GM11168 (cell line): ENCODE data around the gene VEZT.
"Not testable (repeated sequence)": the region's sequence is repeated elsewhere in the genome, so short reads cannot be mapped to it uniquely, and the experiment has no call there.

Source experiments
- in situ Hi-C: fragments of 300-500 bp; cut with MboI; formaldehyde crosslinking; loops from one replicate; pipeline ENCODE4 v1.12.0; 2022; ENCODE audit warnings: low sequenced_read_pairs; ENCODE audit not compliant: unreplicated experiment

VEZT gene

GRCh38 chr12:95217377-95218149, at the start of gene VEZT, which contains the start of gene FGD6:
Gene VEZT, plus strand, starts transcription at chr12:95217807. Its CDS starts 44 bp downstream, at chr12:95217851.
Gene FGD6, minus strand, starts transcription at chr12:95217467. Its CDS starts 227 bp downstream, at chr12:95217240.
- in situ Hi-C loops: loop anchor here (10.0 kb wide), 1 partner anchor 103 kb away; no protein-coding TSS in a partner anchor

GRCh38 chr12:95168746-95169145, 48.9 kb upstream of the VEZT start:
- in situ Hi-C loops: no loop called here

GRCh38 chr12:95169368-95169767, 48.2 kb upstream of the VEZT start:
- in situ Hi-C loops: no loop called here

GRCh38 chr12:95173392-95174251, 44.0 kb upstream of the VEZT start:
- in situ Hi-C loops: no loop called here

GRCh38 chr12:95177201-95177768, 40.3 kb upstream of the VEZT start:
- in situ Hi-C loops: no loop called here

- in situ Hi-C loops: no loop called here
These were observed 39.5 kb upstream of the VEZT start for GRCh38 chr12:95178136-95178535.

GRCh38 chr12:95179011-95179410, 38.6 kb upstream of the VEZT start:
- in situ Hi-C loops: no loop called here

- in situ Hi-C loops: no loop called here
These were observed 36.5 kb upstream of the VEZT start for GRCh38 chr12:95181103-95181502.

DNA sequence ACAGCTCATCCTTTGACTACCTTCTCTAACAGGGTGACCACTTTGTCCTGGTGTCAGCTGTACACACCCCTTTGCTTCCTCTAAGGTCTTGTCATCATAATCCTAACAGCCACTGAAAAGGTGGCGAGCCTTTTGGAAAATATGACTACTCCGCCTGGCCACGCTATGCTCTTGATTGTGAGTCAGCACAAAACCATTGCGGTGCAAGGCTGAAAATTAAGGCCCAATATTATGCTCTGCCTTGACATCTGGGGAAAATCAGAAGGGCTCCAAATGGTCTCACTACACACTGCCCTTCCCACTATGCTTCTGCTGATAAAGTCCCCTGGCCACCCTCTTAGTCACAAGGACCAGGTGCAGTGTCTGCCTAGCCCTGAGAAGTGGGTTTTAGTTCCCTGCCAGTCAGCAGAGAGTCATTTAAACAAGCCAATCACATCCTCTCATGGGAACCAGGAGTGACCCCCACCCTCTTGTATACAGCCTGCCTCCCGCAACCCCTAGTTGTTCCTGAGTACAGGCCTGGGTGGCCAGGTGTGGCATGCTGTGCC, 34.7 kb upstream of the VEZT start:
- in situ Hi-C loops: no loop called here

DNA sequence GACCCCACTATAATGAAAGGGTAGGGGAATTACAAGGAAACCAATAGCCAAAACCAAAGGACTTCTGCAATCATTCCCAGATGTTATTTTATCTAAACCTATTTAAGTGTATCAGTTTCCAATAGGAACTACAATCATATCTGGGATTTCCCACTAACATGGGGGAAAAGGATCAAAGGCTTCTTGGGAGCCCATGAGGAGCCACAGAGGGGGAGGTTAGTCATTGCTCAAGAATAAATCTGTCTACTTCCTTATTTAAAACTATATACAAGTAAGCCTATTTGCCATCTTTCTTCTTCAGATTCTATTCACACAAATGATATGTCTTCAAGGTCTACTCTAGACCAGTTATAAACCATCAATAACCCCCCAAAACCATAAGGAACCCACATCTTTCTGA, 33.5 kb upstream of the VEZT start:
- in situ Hi-C loops: no loop called here

DNA sequence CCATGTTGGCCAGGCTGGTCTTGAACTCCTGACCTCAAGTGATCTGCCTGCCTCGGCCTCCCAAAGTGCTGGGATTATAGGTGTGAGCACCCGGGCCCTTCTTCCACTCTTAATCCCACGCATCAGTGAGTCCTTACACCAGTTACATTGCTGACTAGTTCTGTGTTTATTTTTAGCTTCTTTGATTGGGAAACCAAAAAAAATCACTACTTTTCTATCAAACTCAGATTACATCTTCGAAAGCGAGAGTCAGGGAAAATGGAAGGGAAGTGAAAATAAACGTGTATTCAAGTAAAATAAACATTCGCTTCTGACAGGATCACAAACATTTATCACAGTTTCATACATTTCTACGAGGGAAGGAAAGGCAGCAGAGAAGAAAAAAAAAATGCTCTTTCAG, 32.5 kb upstream of the VEZT start:
- in situ Hi-C loops: no loop called here

- in situ Hi-C loops: no loop called here
These were observed 31.8 kb upstream of the VEZT start for GRCh38 chr12:95185854-95186253.

- in situ Hi-C loops: no loop called here
These were observed 29.7 kb upstream of the VEZT start for GRCh38 chr12:95187865-95188415.

- in situ Hi-C loops: no loop called here
These were observed 26.4 kb upstream of the VEZT start for GRCh38 chr12:95191060-95191696.

DNA sequence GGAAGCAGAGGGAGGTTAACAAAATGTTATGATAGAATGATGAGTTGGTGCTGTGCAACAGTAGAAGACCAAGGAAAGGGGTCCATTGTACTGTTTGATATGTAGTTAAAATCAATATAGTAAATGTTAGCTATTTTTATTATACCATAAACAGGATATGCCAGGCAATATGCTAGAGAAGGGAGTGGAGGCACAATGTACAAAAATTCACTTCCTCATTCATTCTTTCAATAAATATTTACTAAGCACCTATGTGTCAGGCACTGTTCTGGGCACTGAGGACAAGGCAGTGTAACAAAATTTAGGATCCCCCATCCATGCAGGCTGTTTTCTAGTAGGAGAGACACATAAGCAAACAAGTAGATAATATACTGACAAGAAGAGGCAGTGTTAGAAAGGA, 25.3 kb upstream of the VEZT start:
- in situ Hi-C loops: no loop called here

- in situ Hi-C loops: no loop called here
These were observed 24.5 kb upstream of the VEZT start for GRCh38 chr12:95193139-95193538.

DNA sequence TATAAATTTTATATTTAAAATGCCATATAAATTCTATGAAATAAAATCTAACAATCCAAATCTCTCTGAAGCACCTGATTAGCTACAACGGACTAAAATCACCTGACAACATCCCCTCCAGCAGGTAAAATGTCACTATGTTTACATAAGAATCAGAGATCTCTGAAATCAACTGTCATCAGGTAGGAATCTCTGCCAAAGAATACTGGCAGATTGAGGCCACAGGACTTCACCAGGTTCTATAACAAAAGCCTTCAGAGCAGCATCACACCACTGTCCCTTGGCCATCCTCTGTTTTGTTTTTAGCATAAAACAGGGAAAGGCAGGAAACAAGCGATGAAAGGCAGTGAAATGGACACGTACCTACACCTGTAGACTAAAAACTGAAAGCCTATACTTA, 22.5 kb upstream of the VEZT start:
- in situ Hi-C loops: no loop called here

GRCh38 chr12:95196875-95197569, 20.6 kb upstream of the VEZT start:
- in situ Hi-C loops: not testable (repeated sequence)

GRCh38 chr12:95197636-95198035, 20.0 kb upstream of the VEZT start:
- in situ Hi-C loops: no loop called here
